Hepatocyte (in vitro differentiated cells): ENCODE data around the gene SEPTIN8. TPM values are rescaled to one million over a fixed set of nuclear protein-coding genes. Genes with fewer than 3 reads are reported as not detected.

Experiments
- DNase-seq: peaks from one replicate; pipeline ENCODE4 v3.0.0-alpha.2; 2016; ENCODE audit warnings: low spot score
- H2AFZ ChIP-seq: fragments of 200-600 bp; sonication (generic); 2 replicates; pipeline ENCODE4 v1.6.0; 2016; ENCODE audit warnings: antibody characterized with exemption, mild to moderate bottlenecking
- H3K27ac ChIP-seq: fragments of 200-600 bp; sonication (generic); 2 replicates; pipeline ENCODE4 v1.5.1; 2016; ENCODE audit warnings: mild to moderate bottlenecking
- H3K27me3 ChIP-seq: fragments of 200-600 bp; sonication (generic); 2 replicates; pipeline ENCODE4 v1.6.1; 2016
- H3K36me3 ChIP-seq: fragments of 200-600 bp; sonication (generic); replicated peaks from 2 replicates; pipeline ENCODE4 v1.5.1; 2016; ENCODE audit warnings: low read depth; ENCODE audit not compliant: insufficient read depth
- H3K4me1 ChIP-seq: fragments of 200-600 bp; sonication (generic); 2 replicates; pipeline ENCODE4 v1.5.1; 2016; ENCODE audit warnings: mild to moderate bottlenecking, moderate library complexity; ENCODE audit not compliant: insufficient read depth
- H3K4me2 ChIP-seq: fragments of 200-600 bp; sonication (generic); 2 replicates; pipeline ENCODE4 v1.6.0; 2016
- H3K4me3 ChIP-seq: fragments of 200-600 bp; sonication (generic); 2 replicates; pipeline ENCODE4 v1.5.1; 2016; ENCODE audit warnings: mild to moderate bottlenecking
- H3K79me2 ChIP-seq: fragments of 200-600 bp; sonication (generic); 2 replicates; pipeline ENCODE4 v1.6.0; 2017; ENCODE audit warnings: mild to moderate bottlenecking
- H3K9me2 ChIP-seq: fragments of 200-600 bp; sonication (generic); replicated peaks from 2 replicates; pipeline ENCODE4 v1.6.0; 2017; ENCODE audit warnings: mild to moderate bottlenecking; ENCODE audit not compliant: insufficient read depth
- H3K9me3 ChIP-seq: fragments of 200-600 bp; sonication (generic); 2 replicates; pipeline ENCODE4 v1.5.1; 2016; ENCODE audit warnings: low read depth, mild to moderate bottlenecking
- H4K20me1 ChIP-seq: fragments of 200-600 bp; sonication (generic); 2 replicates; pipeline ENCODE4 v1.6.0; 2016; ENCODE audit warnings: mild to moderate bottlenecking; ENCODE audit not compliant: insufficient read depth, poor library complexity, severe bottlenecking
- EZH2 ChIP-seq: fragments of 200-600 bp; sonication (generic); IDR thresholded peaks from 2 replicates; pipeline ENCODE4 v1.6.1; 2016; ENCODE audit warnings: antibody characterized with exemption, mild to moderate bottlenecking, borderline replicate concordance
- EZH2phosphoT487 ChIP-seq: fragments of 200-600 bp; sonication (generic); IDR thresholded peaks from one replicate; pipeline ENCODE4 v1.6.1; 2018; ENCODE audit warnings: antibody characterized with exemption, mild to moderate bottlenecking, low read depth, moderate library complexity; ENCODE audit not compliant: unreplicated experiment, severe bottlenecking
- WGBS: methylation state at CpG from one replicate; pipeline ENCODE4 v1.1.6; 2016; ENCODE audit warnings: low lambda C conversion rate; ENCODE audit errors: missing lambda C conversion rate; 5-methylcytosine and 5-hydroxymethylcytosine counted together
- polyA plus RNA-seq: library from polyadenylated mRNA; unstranded; fragments of >200 nt; fragmentation: Nextera tagmentation; extraction: Ambion mirVana; gene quantifications from 2 replicates; pipeline ENCODE4 v1.2.1, GENCODE V29; 2016
- total RNA-seq: library from RNA; depleted of rRNA; stranded (reverse); fragments of >200 nt; gene quantifications from 2 replicates; pipeline ENCODE4 v1.2.3, GENCODE V29; 2014
- TF ChIP-seq, protein P1 (sequence below): fragments of 200-600 bp; sonication (generic); IDR thresholded peaks from 2 replicates; pipeline ENCODE4 v1.5.1; 2016; ENCODE audit warnings: antibody characterized with exemption, mild to moderate bottlenecking; ENCODE audit not compliant: poor library complexity

The SEPTIN8 gene
- total and polyA plus RNA-seq, 2 experiments from 2014 or later = 18.7 to 41.9 TPM

- H3K4me3 ChIP-seq = no peak overlapping the region
- no peaks in the 10 kb centered on the region for H4K20me1 ChIP-seq
- 77% methylated on average over 9 of the region's 9 CpGs for WGBS
- H3K79me2 ChIP-seq = peaks cover 27% of the 10 kb centered on the region
- peak overlapping the region; percentile 75 for H3K4me2 ChIP-seq
- no peak overlapping the region for H3K27ac ChIP-seq
- H2AFZ ChIP-seq = peak overlapping the region; percentile 62
- TF ChIP-seq EZH2 = no peak
- TF ChIP-seq, protein P1, sequence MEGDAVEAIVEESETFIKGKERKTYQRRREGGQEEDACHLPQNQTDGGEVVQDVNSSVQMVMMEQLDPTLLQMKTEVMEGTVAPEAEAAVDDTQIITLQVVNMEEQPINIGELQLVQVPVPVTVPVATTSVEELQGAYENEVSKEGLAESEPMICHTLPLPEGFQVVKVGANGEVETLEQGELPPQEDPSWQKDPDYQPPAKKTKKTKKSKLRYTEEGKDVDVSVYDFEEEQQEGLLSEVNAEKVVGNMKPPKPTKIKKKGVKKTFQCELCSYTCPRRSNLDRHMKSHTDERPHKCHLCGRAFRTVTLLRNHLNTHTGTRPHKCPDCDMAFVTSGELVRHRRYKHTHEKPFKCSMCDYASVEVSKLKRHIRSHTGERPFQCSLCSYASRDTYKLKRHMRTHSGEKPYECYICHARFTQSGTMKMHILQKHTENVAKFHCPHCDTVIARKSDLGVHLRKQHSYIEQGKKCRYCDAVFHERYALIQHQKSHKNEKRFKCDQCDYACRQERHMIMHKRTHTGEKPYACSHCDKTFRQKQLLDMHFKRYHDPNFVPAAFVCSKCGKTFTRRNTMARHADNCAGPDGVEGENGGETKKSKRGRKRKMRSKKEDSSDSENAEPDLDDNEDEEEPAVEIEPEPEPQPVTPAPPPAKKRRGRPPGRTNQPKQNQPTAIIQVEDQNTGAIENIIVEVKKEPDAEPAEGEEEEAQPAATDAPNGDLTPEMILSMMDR = no peak
- TF ChIP-seq EZH2phosphoT487 = no peak
- DNase-seq = no peak
- H3K9me3 ChIP-seq = no peaks in the 10 kb centered on the region
- H3K27me3 ChIP-seq = peaks cover 2% of the 10 kb centered on the region
- no peaks in the 10 kb centered on the region for H3K9me2 ChIP-seq
- H3K4me1 ChIP-seq = peaks cover 5% of the 10 kb centered on the region
- no peaks in the 10 kb centered on the region for H3K36me3 ChIP-seq
These were observed 38.9 kb downstream of the SEPTIN8 start for GRCh38 chr5:132737982-132738681.

DNA sequence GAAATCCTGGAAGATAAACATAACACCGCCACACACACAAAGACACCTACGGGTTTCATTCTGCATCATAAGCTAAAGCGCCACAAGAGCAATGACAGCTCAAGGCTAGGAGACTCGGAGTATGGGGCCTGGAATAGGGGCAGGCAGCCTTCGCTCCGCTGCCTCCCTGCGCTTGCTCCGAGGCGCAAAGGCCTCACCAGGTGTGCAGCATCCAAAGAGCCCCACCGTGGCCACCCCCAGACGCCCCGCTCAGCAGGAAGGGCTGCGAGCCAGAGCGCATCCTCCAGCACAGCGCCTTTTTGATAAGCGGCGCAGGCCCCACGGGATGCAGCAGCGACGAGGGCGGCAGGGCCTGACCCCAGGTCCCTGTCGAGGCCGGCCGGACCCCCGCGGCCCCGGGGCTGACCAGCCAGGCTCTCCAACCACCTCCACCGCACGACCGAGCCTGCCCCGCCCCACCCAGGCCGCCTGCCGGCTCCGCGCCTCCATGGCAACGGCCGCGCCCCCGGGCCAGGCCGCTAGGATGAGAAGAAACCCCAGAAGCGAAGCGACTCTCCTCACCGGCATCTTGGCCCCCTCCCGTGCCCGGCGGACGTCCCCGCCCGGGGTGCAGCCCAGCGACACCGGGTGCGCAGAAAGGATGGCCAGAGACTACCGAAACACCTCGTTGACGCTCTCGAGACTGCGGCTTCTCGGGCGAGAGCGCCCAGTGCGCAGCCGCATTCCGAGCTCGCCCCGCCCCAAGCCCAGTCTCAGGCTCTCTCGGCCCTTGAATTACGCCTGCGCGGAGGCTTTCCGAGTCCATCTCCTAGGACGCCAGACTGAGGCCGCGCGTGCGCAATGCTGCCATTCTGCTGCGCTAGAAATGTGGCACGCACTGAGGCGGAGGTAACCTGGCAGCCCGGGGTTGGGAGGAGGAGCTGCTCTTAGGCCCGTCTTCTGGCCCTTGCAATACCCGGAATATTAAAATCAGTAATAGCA, 39.9 kb downstream of the SEPTIN8 start, which contains the start of gene KIF3A:
Gene KIF3A (minus strand): TSS at position 694 of the 981 bp plus-strand sequence. CDS start 127 bp downstream, at position 567.
- WGBS = under 1% methylated on average over 65 of the region's 81 CpGs
- no peaks in the 10 kb centered on the region for H3K9me3 ChIP-seq
- no peaks in the 10 kb centered on the region for H3K9me2 ChIP-seq
- peaks cover 2% of the 10 kb centered on the region for H3K27me3 ChIP-seq
- H3K4me1 ChIP-seq = peaks cover 5% of the 10 kb centered on the region
- peak within 1 kb of the TSS; percentile 36 for H3K27ac ChIP-seq
- no peaks in the 10 kb centered on the region for H4K20me1 ChIP-seq
- H3K36me3 ChIP-seq = no peaks in the 10 kb centered on the region
- TF ChIP-seq EZH2phosphoT487 (no peak), EZH2 (no peak)
- TF ChIP-seq, protein P1 = no peak
- H3K79me2 ChIP-seq = peaks cover 27% of the 10 kb centered on the region
- H2AFZ ChIP-seq = peak within 1 kb of the TSS; percentile 62
- peak within 1 kb of the TSS; percentile 72 for H3K4me3 ChIP-seq
- DNase-seq = peak; percentile 99
- H3K4me2 ChIP-seq = peak within 1 kb of the TSS; percentile 75

- 84% methylated on average over 2 of the region's 2 CpGs for WGBS
- Histone ChIP-seq H3K4me2 (no peak overlapping the region), H3K27ac (no peak overlapping the region), H3K27me3 (peaks cover under 1% of the 10 kb centered on the region), H4K20me1 (no peaks in the 10 kb centered on the region), H3K4me3 (no peak overlapping the region), H3K9me2 (no peaks in the 10 kb centered on the region), H3K4me1 (peaks cover 5% of the 10 kb centered on the region), H3K9me3 (no peaks in the 10 kb centered on the region), H3K36me3 (no peaks in the 10 kb centered on the region), H2AFZ (no peak overlapping the region), H3K79me2 (peaks cover 27% of the 10 kb centered on the region)
- TF ChIP-seq EZH2phosphoT487 (no peak), EZH2 (no peak)
- TF ChIP-seq, protein P1 = no peak
- no peak for DNase-seq
These were observed 42.4 kb downstream of the SEPTIN8 start for GRCh38 chr5:132734687-132735086.
